GM12878 (cell line): ENCODE results near the gene RALGPS1. TPM values are rescaled to one million over a fixed set of nuclear protein-coding genes. Genes with fewer than 3 reads are reported as not detected.

Experiments used
- ATAC-seq: fragments of 200-7000 bp; cut with Tn5 transposase; 3 replicates; pipeline ENCODE4 v1.9.1; 2020; ENCODE audit warnings: mild to moderate bottlenecking, moderate library complexity
- BruUV-seq: library from RNA; stranded (reverse); fragments of 400-500 nt; replicated peaks from 2 replicates; lab custom pipeline; 2021; lab: Mats Ljungman, UMichigan
- CTCF ChIA-PET: fragments of 300-600 bp; sonication (Branson Sonifier 250); formaldehyde crosslinking; extraction: SDS; loops from one replicate; lab custom pipeline; 2021; ENCODE audit warnings: inconsistent platforms; lab: Yijun Ruan, JAX
- POLR2A ChIA-PET: fragments of 350-600 bp; formaldehyde crosslinking; extraction: SDS; loops from one replicate; lab custom pipeline; 2021; ENCODE audit warnings: inconsistent platforms; lab: Charles Lee
- RAD21 ChIA-PET: fragments of 300-600 bp; sonication (Branson Sonifier 250); formaldehyde crosslinking; loops from one replicate; lab custom pipeline; 2023; ENCODE audit warnings: antibody characterized with exemption; ENCODE audit not compliant: unreplicated experiment; lab: Charles Lee
- SMC1A ChIA-PET: fragments of 300-600 bp; sonication (Branson Sonifier 250); formaldehyde crosslinking; loops from one replicate; lab custom pipeline; 2023; ENCODE audit not compliant: unreplicated experiment, uncharacterized antibody; lab: Charles Lee
- DNase-seq: peaks from one replicate; pipeline ENCODE4 v3.0.0-alpha.2; 2011; ENCODE audit warnings: low read depth, low spot score
- FAIRE-seq: peaks from 3 replicates; lab custom pipeline; 2011; peaks lifted over from hg19 to GRCh38; lab: Jason Lieb, UNC
- H2AFZ ChIP-seq: 2 replicates; pipeline ENCODE4 v1.6.0; 2011; ENCODE audit warnings: low read depth, low read length, control low read depth; ENCODE audit not compliant: control insufficient read depth
- H3K27ac ChIP-seq: 2 replicates; pipeline ENCODE4 v1.5.1; 2011; ENCODE audit warnings: control low read depth; ENCODE audit not compliant: control insufficient read depth, insufficient read depth
- H3K27me3 ChIP-seq, 2 experiments: replicated peaks in 1 of 2; 2 replicates each; pipeline versions ENCODE4 v1.6.0 to v1.6.1; 2011; ENCODE audit warnings: low read length in 1 of 2; ENCODE audit not compliant: control insufficient read depth in 2 of 2, insufficient read depth in 2 of 2
- H3K36me3 ChIP-seq, 2 experiments: 2 replicates each; pipeline ENCODE4 v1.5.1; 2011; ENCODE audit warnings: low read length in 1 of 2; ENCODE audit not compliant: control insufficient read depth in 2 of 2, insufficient read depth in 2 of 2
- H3K4me1 ChIP-seq: 2 replicates; pipeline ENCODE4 v1.6.1; 2011; ENCODE audit warnings: mild to moderate bottlenecking, low read length, moderate library complexity, mixed read lengths; ENCODE audit not compliant: control insufficient read depth, insufficient read depth
- H3K4me2 ChIP-seq: 2 replicates; pipeline ENCODE4 v1.6.0; 2011; ENCODE audit warnings: control low read depth; ENCODE audit not compliant: control insufficient read depth, insufficient read depth
- H3K4me3 ChIP-seq: fragments of 200-600 bp; sonication (generic); 2 replicates; pipeline ENCODE4 v1.5.1; 2016
- H3K79me2 ChIP-seq: 2 replicates; pipeline ENCODE4 v1.6.0; 2011; ENCODE audit warnings: low read length; ENCODE audit not compliant: control insufficient read depth, insufficient read depth
- H3K9ac ChIP-seq: 2 replicates; pipeline ENCODE4 v1.8.0; 2011; ENCODE audit warnings: low read length, control low read depth, mixed read lengths; ENCODE audit not compliant: control insufficient read depth, insufficient read depth
- H3K9me3 ChIP-seq: replicated peaks from 3 replicates; pipeline ENCODE4 v1.5.1; 2011; ENCODE audit warnings: mild to moderate bottlenecking, low read length; ENCODE audit not compliant: control insufficient read depth, insufficient read depth
- H4K20me1 ChIP-seq: 2 replicates; pipeline ENCODE4 v1.6.0; 2011; ENCODE audit not compliant: control insufficient read depth, insufficient read depth
- CHD1 ChIP-seq: IDR thresholded peaks from 2 replicates; pipeline ENCODE4 v1.6.1; 2012; ENCODE audit warnings: low read depth, low read length, improper control_type of control experiment
- KAT2A ChIP-seq: conservative IDR thresholded peaks from 2 replicates; pipeline ENCODE4 v1.6.1; 2011; ENCODE audit warnings: low read depth, low read length; ENCODE audit not compliant: control insufficient read depth
- MYC ChIP-seq: IDR thresholded peaks from 2 replicates; pipeline ENCODE4 v1.6.1; 2011; ENCODE audit warnings: mild to moderate bottlenecking, low read length, moderate library complexity, inconsistent platforms; ENCODE audit not compliant: insufficient read depth, insufficient replicate concordance, insufficient read length, severe bottlenecking
- PKNOX1 ChIP-seq: fragments of 450-650 bp; IDR thresholded peaks from 2 replicates; pipeline ENCODE4 v1.6.1; 2016; ENCODE audit warnings: mild to moderate bottlenecking
- RFX5 ChIP-seq: IDR thresholded peaks from 2 replicates; pipeline ENCODE4 v1.6.1; 2011; ENCODE audit warnings: low read depth, low read length, improper control_type of control experiment
- WGBS: methylation state at CpG from one replicate; pipeline ENCODE4 v1.1.6; 2016; ENCODE audit warnings: low lambda C conversion rate; ENCODE audit not compliant: insufficient replicate concordance, insufficient coverage; ENCODE audit errors: missing lambda C conversion rate; 5-methylcytosine and 5-hydroxymethylcytosine counted together
- in situ Hi-C: fragments of 300-500 bp; cut with MboI; formaldehyde crosslinking; loops from 9 replicates; pipeline ENCODE4 v1.14.3; 2018; ENCODE audit warnings: mixed read lengths
- intact Hi-C: fragments of 100-400 bp; cut with micrococcal nuclease; formaldehyde crosslinking; loops from one replicate; pipeline ENCODE4 v1.14.2; 2022; ENCODE audit not compliant: unreplicated experiment
- polyA plus RNA-seq, 11 experiments: library from polyadenylated mRNA; depleted of rRNA in 4 of 11; unstranded in 6 of 11; stranded (reverse) in 5 of 11; fragments of >200 nt; fragmentation: Nextera tagmentation in 4 of 11; fragmentation: Illumina TruSeq in 1 of 11; extraction: Ambion mirVana in 4 of 11; extraction: Trizol in 1 of 11; gene quantifications; 1 replicate in 1 of 11; 2 replicates in 10 of 11; pipeline versions ENCODE4 v1.2.1 to v1.2.3, GENCODE V29; 2011 to 2016; ENCODE audit warnings: inconsistent platforms in 2 of 11, missing spikeins in 2 of 11, low read depth in 1 of 11
- total RNA-seq, 4 experiments: library from RNA; depleted of rRNA in 3 of 4; stranded (reverse); fragments of >200 nt in 3 of 4; fragmentation: Illumina TruSeq in 1 of 4; extraction: Trizol in 1 of 4; gene quantifications; 2 replicates each; pipeline versions ENCODE4 v1.2.1 to v1.2.3, GENCODE V29; 2013 to 2021

Gene RALGPS1
- total and polyA plus RNA-seq, 10 of the 15 experiments (the other 5 are each of a cell fraction or from before 2014, with no cell fraction given): 0.13 to 5.6 (median 2.7) TPM

DNA sequence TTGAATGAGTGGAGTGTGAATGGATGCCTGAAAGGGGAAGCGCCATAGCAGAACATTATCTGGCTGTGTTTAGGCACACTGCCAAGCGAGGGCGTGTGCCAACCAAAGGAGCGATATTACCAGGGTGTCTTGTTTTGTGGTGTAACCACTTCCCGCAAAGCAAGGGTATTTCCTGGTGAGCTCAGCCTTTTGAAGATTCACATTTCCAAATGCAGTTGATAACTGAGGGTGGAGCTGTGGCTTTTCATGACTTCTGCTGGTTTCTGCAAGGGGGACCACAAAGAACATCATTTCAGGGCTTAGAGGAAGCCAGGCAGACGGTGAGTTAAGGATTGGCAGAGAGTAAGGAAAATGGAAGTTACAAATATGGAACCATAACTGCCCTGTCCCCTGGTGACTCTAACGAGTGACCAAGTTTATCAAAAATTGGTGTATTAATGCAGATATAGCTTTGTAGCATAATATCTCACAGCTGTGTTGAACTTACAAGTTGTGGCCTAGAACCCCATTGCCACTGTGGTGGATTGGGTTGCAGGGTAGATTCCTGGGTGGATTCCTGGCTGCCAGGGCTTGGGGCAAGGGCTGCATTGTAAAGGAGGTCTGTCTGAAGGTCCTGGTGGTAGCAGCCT is 71.4 kb downstream of the RALGPS1 start (continued):
- TF ChIP-seq MYC (no peak), CHD1 (no peak)
- TF ChIP-seq, all 136 proteins: peak for 56

DNA sequence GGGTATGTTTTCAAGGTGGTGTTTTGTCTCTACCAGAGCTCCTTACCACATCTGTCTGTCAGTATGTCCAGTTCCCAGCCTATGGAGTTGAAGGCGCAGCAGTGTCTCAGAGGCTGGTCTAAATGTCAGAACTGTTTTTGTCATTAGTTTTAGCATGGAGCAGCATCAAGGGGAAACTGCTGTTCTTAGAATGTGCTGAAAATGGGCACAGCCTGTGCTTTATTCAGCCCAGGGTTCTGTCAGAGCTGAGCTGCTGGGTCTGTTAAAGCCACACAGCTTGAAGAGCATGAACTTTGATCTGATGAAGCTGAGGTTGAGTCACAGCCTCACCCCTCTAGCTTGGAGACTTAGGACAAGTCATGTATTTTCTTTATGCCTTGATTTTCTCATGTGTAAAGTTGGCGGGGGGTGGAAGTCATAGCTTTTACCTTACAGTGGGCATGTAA is 71.9 kb downstream of the RALGPS1 start:
- Histone ChIP-seq H2AFZ (no peak overlapping the region), H3K9me3 (peaks cover 2% of the 10 kb centered on the region; the same call in 1 of the 3 replicates), H4K20me1 (no peaks in the 10 kb centered on the region), H3K79me2 (no peaks in the 10 kb centered on the region), H3K9ac (peak overlapping the region; percentile 24; the same call in 1 of the 2 replicates), H3K4me2 (peak overlapping the region; percentile 55), H3K4me1 (peaks cover 14% of the 10 kb centered on the region), H3K27me3 (no peaks in the 10 kb centered on the region), H3K36me3 (no peaks in the 10 kb centered on the region), H3K4me3 (no peak overlapping the region), H3K27ac (peak overlapping the region; percentile 29)
- ATAC-seq (peak; percentile 58), FAIRE-seq (no peak), DNase-seq (no peak)
- ChIA-PET SMC1A (interaction anchor here (0.7 to 6.0 kb wide), 32 partner anchors 12 to 211 kb away, joined by 3 to 110 read pairs (median 6); no protein-coding TSS in a partner anchor), CTCF (interaction anchor here (0.7 to 5.4 kb wide), 33 partner anchors 11 to 214 kb away, joined by 3 to 53 read pairs (median 4); no protein-coding TSS in a partner anchor), POLR2A (interaction anchor here (0.6 to 3.3 kb wide), 13 partner anchors 9 to 212 kb away, joined by 3 to 27 read pairs (median 4); no protein-coding TSS in a partner anchor), RAD21 (interaction anchor here (0.7 to 4.9 kb wide), 31 partner anchors 12 to 410 kb away, joined by 3 to 111 read pairs (median 5); partner anchors contain the start of genes SLC2A8 and ZBTB43)
- TF ChIP-seq PKNOX1: no peak
- TF ChIP-seq RFX5: no peak
- no peak for TF ChIP-seq KAT2A
- intact Hi-C loops (loop anchor here (1.0 to 5.0 kb wide), 3 partner anchors 13 to 181 kb away; no protein-coding TSS in a partner anchor), in situ Hi-C loops (no loop called here)
- WGBS: 97% methylated on average over 2 of the region's 2 CpGs
- no TSS peak for BruUV-seq
